Stimulated activated CD4-positive, alpha-beta T cell treated with anti-CD3 and anti-CD28 coated beads, Interleukin-15, amount 100 ng/mL, for 24 hours (primary cell): ENCODE results near the gene DAPK1.

ENCODE experiments used
- DNase-seq: peaks from one replicate; pipeline ENCODE4 v3.0.0-alpha.2; 2020

Gene DAPK1

GRCh38 chr9:87518702-87519335, 21.2 kb downstream of the DAPK1 start:
- no peak for DNase-seq

GRCh38 chr9:87519461-87519860, 21.8 kb downstream of the DAPK1 start:
- DNase-seq = no peak

DNA sequence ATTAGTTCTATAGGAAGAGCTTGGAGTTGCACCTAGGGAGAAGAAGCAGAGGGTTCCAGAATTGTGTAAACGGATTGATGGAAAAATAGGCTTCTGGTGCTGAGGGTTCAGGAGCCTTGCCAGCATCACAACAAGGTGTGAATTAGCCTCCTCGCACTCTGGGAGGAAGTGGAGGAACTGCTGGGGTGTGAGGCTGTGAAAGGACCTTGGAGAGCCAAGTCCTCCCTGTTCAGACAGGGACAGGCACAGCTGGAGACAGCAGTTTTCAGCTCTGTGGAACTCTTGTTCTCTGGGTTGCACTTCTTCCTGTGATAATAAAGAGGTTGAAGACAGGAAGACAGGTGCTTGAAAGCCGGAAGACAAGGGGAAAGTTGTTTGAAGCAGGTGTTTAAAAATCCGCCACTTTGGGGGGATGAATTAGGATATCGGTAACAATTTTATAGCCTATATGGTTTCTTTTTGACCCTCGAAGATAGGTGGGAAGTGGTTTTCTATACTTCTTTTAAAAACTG, 22.6 kb downstream of the DAPK1 start:
- DNase-seq = no peak

GRCh38 chr9:87521834-87522233, 24.2 kb downstream of the DAPK1 start:
- DNase-seq = no peak

GRCh38 chr9:87524061-87524460, 26.4 kb downstream of the DAPK1 start:
- no peak for DNase-seq

- DNase-seq = no peak
Measured at GRCh38 chr9:87525546-87526303, 28.1 kb downstream of the DAPK1 start.

- DNase-seq = no peak
Measured at GRCh38 chr9:87527211-87527916, 29.7 kb downstream of the DAPK1 start.

GRCh38 chr9:87528969-87529368, 31.3 kb downstream of the DAPK1 start:
- no peak for DNase-seq

DNA sequence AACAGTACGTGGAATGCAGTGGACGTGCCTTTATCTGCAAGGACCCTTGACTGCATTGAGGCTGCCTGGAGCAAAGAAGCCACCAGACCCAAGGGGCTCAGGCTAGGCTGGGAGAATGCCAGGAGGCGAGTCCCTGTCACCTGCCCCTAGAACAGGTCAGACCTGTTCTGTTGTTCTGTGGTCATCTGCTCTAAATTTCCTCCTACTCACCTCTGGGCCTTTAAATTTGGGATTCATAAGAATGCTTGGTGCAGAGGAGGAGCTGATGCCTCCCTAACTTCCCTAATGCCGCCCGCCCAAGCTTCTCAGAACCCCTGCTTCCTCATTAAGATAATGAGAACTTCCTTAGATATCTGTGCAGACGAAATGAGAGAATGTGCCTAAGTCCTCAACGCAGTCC, 32.0 kb downstream of the DAPK1 start:
- no peak for DNase-seq

DNA sequence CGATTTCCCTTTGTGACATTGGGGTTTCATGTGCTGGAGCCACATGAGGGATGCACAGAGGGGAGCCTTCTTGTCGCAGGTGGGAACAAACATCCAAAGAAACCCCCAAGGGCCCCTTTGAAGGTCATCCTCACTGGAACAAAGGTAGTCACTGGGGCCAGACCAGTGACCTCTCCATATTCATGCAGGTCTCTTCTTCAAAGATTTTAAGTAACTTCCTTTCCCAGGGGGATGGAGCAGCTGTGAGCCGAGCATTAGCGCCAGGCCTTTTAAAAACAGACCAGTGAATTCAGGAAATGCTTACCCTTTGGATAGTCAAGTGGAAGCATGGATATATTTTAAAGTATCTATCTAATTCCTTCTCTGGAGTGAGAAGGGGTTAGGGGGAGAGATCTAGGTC, 33.0 kb downstream of the DAPK1 start:
- no peak for DNase-seq

GRCh38 chr9:87531370-87532295, 34.0 kb downstream of the DAPK1 start:
- no peak for DNase-seq

DNA sequence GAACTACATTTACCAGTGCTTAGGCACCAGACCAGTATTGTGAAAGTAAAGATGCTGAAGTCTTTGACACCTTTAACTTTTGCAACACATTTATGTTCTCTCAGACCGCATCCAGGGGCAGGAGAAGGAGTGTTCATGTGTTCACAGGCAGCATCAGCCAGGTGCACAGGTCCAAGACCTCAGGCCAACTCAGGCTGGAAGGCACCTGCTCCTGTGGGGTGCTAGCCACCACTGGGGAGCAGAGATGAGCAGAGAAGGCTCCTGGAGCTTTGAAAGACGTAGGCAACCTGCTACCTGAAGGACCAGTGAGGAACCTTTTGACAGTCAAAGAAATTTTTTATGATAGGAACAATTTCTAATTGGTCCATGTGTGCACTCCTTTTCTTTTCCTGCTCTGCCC, 35.6 kb downstream of the DAPK1 start:
- no peak for DNase-seq

GRCh38 chr9:87534036-87534435, 36.4 kb downstream of the DAPK1 start:
- no peak for DNase-seq

GRCh38 chr9:87534957-87535356, 37.3 kb downstream of the DAPK1 start:
- no peak for DNase-seq

DNA sequence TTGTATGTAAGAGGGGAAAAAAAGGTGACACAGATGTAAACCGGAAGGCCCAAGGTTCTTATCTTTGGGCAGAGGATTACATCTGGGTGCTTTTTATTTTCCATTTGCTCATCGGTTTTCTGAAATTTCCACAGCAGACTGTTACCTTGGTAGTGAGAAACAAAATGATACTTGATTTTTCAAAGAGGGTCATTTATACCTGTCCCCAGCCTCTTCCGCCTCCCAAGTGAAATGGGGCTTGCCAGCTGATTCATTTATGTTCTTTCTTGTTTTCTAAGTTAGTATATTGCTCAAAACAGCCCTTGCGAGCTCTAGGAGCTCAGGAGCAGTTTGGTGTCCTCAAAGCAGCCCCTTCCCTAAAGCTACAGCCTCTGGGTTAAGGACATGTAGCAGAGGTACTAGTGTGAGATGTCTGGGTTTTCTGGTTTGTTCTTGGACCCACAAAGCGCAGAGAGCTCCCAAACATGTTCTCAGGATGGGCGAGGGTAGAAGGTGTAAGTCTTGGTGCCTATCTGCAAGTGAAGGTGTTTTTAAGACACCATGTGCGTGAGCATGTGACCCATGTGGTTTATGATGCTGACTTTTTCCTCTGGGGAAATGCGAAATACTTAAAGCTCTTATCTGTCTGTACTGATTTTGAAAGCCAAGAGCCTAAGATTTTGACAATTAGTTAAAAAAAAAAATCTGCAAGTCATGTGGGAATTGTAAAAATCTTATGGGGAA, 38.3 kb downstream of the DAPK1 start:
- peak; percentile 42 for DNase-seq

- DNase-seq = no peak
Measured at GRCh38 chr9:87537625-87538024, 40.0 kb downstream of the DAPK1 start.

DNA sequence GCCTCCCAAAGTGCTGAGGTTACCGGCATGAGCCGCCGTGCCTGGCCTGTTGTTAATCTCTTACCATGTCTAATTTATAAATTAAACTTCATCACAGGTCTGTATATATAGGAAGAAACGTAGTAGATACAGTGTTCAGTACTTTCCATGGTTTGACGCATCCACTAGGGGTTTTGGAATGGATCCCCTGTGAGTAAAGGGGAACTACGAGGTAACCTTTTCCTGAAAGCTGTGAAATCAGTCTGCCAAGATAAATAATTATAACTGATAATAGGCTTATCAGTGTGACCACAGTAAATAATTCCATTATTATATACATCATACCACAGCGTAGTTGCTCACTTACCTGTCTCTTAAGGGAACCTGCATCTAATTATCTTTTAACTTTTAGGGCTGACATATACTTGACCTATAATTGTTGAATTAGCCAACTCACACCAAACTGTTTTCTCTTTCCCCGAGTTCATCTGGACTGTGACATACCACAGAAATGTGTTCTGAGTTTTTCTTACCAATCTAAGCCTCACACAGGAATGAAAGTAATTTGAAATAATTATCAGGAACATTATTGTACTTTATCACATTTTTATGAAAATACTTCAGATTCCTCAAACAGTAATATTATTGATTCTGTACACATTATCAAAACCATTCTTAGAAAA, 42.9 kb downstream of the DAPK1 start:
- DNase-seq = no peak

GRCh38 chr9:87541663-87542062, 44.0 kb downstream of the DAPK1 start:
- DNase-seq = no peak

DNA sequence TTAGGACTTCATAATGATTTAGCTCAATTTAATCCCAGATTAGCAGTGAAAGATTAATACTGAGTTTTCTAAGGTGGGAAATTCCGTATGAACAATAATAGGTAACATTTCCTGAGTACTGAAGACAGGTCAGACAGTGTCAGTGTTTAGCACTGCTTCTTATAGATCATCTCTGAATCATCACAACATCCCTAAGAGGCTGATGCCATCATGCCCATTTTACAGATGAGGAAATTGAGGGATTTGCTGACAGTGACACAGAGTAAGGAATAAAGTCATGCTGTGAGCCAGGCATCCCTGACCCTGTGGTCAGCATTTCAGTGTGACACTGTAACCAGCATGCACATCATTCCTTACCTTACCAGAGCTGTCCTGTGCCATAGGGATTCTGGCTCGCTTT, 44.5 kb downstream of the DAPK1 start:
- no peak for DNase-seq

GRCh38 chr9:87543251-87543650, 45.6 kb downstream of the DAPK1 start:
- DNase-seq = no peak

DNA sequence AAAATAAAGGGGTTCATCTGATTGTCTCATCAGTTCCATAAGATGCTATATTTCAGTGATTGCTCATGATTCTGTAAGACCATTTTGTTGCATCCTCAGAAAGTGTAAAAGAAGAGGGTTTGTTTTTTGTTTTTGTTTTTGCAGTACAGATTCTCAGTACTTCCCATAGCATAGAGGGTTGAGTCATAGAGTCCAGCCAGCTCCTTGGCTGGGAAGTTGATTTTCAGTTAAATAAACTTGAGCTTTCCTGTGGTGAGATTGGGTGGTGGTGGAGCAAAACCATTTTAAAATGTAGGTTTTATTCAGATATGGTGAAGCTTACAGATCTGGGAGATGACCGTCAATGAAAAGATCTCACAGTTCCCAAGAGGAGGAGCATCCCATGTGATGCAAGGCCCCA, 48.2 kb downstream of the DAPK1 start:
- DNase-seq = no peak

GRCh38 chr9:87546704-87547103, 49.0 kb downstream of the DAPK1 start:
- DNase-seq = no peak
